Hepatocyte (in vitro differentiated cells): Measurements from ENCODE around the gene SLC52A1. TPM values are rescaled to one million over a fixed set of nuclear protein-coding genes. Genes with fewer than 3 reads are reported as not detected.
A peak's percentile ranks its signal among the peaks of the same experiment; 100 is the strongest.

ENCODE experiments used
- DNase-seq: peaks from one replicate; pipeline ENCODE4 v3.0.0-alpha.2; 2016; ENCODE audit warnings: low spot score
- H2AFZ ChIP-seq: fragments of 200-600 bp; sonication (generic); 2 replicates; pipeline ENCODE4 v1.6.0; 2016; ENCODE audit warnings: antibody characterized with exemption, mild to moderate bottlenecking
- H3K27ac ChIP-seq: fragments of 200-600 bp; sonication (generic); 2 replicates; pipeline ENCODE4 v1.5.1; 2016; ENCODE audit warnings: mild to moderate bottlenecking
- H3K27me3 ChIP-seq: fragments of 200-600 bp; sonication (generic); 2 replicates; pipeline ENCODE4 v1.6.1; 2016
- H3K36me3 ChIP-seq: fragments of 200-600 bp; sonication (generic); replicated peaks from 2 replicates; pipeline ENCODE4 v1.5.1; 2016; ENCODE audit warnings: low read depth; ENCODE audit not compliant: insufficient read depth
- H3K4me1 ChIP-seq: fragments of 200-600 bp; sonication (generic); 2 replicates; pipeline ENCODE4 v1.5.1; 2016; ENCODE audit warnings: mild to moderate bottlenecking, moderate library complexity; ENCODE audit not compliant: insufficient read depth
- H3K4me2 ChIP-seq: fragments of 200-600 bp; sonication (generic); 2 replicates; pipeline ENCODE4 v1.6.0; 2016
- H3K4me3 ChIP-seq: fragments of 200-600 bp; sonication (generic); 2 replicates; pipeline ENCODE4 v1.5.1; 2016; ENCODE audit warnings: mild to moderate bottlenecking
- H3K79me2 ChIP-seq: fragments of 200-600 bp; sonication (generic); 2 replicates; pipeline ENCODE4 v1.6.0; 2017; ENCODE audit warnings: mild to moderate bottlenecking
- H3K9me2 ChIP-seq: fragments of 200-600 bp; sonication (generic); replicated peaks from 2 replicates; pipeline ENCODE4 v1.6.0; 2017; ENCODE audit warnings: mild to moderate bottlenecking; ENCODE audit not compliant: insufficient read depth
- H3K9me3 ChIP-seq: fragments of 200-600 bp; sonication (generic); 2 replicates; pipeline ENCODE4 v1.5.1; 2016; ENCODE audit warnings: low read depth, mild to moderate bottlenecking
- H4K20me1 ChIP-seq: fragments of 200-600 bp; sonication (generic); 2 replicates; pipeline ENCODE4 v1.6.0; 2016; ENCODE audit warnings: mild to moderate bottlenecking; ENCODE audit not compliant: insufficient read depth, poor library complexity, severe bottlenecking
- EZH2 ChIP-seq: fragments of 200-600 bp; sonication (generic); IDR thresholded peaks from 2 replicates; pipeline ENCODE4 v1.6.1; 2016; ENCODE audit warnings: antibody characterized with exemption, mild to moderate bottlenecking, borderline replicate concordance
- EZH2phosphoT487 ChIP-seq: fragments of 200-600 bp; sonication (generic); IDR thresholded peaks from one replicate; pipeline ENCODE4 v1.6.1; 2018; ENCODE audit warnings: antibody characterized with exemption, mild to moderate bottlenecking, low read depth, moderate library complexity; ENCODE audit not compliant: unreplicated experiment, severe bottlenecking
- WGBS: methylation state at CpG from one replicate; pipeline ENCODE4 v1.1.6; 2016; ENCODE audit warnings: low lambda C conversion rate; ENCODE audit errors: missing lambda C conversion rate; 5-methylcytosine and 5-hydroxymethylcytosine counted together
- polyA plus RNA-seq: library from polyadenylated mRNA; unstranded; fragments of >200 nt; fragmentation: Nextera tagmentation; extraction: Ambion mirVana; gene quantifications from 2 replicates; pipeline ENCODE4 v1.2.1, GENCODE V29; 2016
- total RNA-seq: library from RNA; depleted of rRNA; stranded (reverse); fragments of >200 nt; gene quantifications from 2 replicates; pipeline ENCODE4 v1.2.3, GENCODE V29; 2014
- TF ChIP-seq, protein P1 (sequence below): fragments of 200-600 bp; sonication (generic); IDR thresholded peaks from 2 replicates; pipeline ENCODE4 v1.5.1; 2016; ENCODE audit warnings: antibody characterized with exemption, mild to moderate bottlenecking; ENCODE audit not compliant: poor library complexity

SLC52A1 gene
- total and polyA plus RNA-seq, 2 experiments from 2014 or later = 0.13 TPM; not detected in 1

DNA sequence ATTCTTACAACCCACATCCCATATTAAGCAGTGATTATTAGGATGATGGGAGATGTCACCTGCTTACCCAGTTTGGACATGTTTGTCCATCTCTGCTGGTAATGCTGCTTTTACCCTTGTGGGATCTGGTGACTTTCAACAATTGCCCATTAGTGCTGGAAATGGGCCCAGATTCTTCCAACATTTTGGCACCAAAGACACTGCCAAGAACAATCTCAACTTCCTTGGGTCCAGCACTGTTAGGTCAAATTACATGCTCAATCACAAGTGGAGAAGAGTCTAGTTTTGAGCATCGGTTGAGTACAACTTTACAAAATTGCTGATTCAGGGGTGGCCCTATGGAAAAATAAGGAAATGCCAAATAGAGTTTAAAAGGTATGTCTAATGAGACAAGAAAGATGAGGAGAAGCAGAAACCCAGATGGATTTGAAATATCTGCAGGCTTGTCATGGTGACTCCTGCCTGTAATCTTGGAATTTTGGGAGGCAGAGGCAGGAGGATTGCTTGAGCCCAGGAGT, 30.1 kb upstream of the SLC52A1 start:
- DNase-seq = no peak
- WGBS = 76% methylated on average over 1 of the region's 1 CpG
- H3K27ac ChIP-seq = no peak overlapping the region
- no peaks in the 10 kb centered on the region for H3K4me1 ChIP-seq
- H4K20me1 ChIP-seq = no peaks in the 10 kb centered on the region
- H3K36me3 ChIP-seq = no peaks in the 10 kb centered on the region
- no peaks in the 10 kb centered on the region for H3K9me3 ChIP-seq
- TF ChIP-seq, protein P1, sequence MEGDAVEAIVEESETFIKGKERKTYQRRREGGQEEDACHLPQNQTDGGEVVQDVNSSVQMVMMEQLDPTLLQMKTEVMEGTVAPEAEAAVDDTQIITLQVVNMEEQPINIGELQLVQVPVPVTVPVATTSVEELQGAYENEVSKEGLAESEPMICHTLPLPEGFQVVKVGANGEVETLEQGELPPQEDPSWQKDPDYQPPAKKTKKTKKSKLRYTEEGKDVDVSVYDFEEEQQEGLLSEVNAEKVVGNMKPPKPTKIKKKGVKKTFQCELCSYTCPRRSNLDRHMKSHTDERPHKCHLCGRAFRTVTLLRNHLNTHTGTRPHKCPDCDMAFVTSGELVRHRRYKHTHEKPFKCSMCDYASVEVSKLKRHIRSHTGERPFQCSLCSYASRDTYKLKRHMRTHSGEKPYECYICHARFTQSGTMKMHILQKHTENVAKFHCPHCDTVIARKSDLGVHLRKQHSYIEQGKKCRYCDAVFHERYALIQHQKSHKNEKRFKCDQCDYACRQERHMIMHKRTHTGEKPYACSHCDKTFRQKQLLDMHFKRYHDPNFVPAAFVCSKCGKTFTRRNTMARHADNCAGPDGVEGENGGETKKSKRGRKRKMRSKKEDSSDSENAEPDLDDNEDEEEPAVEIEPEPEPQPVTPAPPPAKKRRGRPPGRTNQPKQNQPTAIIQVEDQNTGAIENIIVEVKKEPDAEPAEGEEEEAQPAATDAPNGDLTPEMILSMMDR = no peak
- no peak for TF ChIP-seq EZH2
- no peak for TF ChIP-seq EZH2phosphoT487
- H3K4me3 ChIP-seq = no peak overlapping the region
- no peaks in the 10 kb centered on the region for H3K9me2 ChIP-seq
- no peaks in the 10 kb centered on the region for H3K79me2 ChIP-seq
- H3K27me3 ChIP-seq = no peaks in the 10 kb centered on the region
- no peak overlapping the region for H2AFZ ChIP-seq
- no peak overlapping the region for H3K4me2 ChIP-seq

DNA sequence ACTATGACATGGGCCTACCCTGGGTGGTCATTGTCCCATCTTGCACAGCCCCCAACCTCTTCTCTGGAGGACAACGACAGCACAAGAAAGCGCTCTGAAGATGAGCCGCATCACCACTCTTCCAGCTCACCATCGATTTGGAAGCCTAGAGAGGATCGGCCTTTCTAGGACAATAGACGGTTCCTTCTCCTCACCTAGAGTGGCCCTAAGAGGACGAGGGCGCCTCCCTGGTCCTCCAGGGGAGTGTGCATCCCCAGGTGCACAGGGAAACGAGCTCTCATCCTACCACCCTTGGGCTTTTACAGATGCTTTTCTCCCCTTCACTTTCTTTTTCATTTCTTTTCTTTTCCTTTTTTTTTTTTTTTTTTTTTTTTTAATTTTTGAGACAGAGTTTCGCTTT, 20.3 kb upstream of the SLC52A1 start:
- Histone ChIP-seq H3K27ac (no peak overlapping the region), H3K27me3 (no peaks in the 10 kb centered on the region), H4K20me1 (no peaks in the 10 kb centered on the region), H3K36me3 (no peaks in the 10 kb centered on the region), H3K9me3 (no peaks in the 10 kb centered on the region), H3K4me1 (no peaks in the 10 kb centered on the region), H3K9me2 (no peaks in the 10 kb centered on the region), H3K4me2 (no peak overlapping the region), H2AFZ (no peak overlapping the region), H3K79me2 (no peaks in the 10 kb centered on the region), H3K4me3 (no peak overlapping the region)
- 92% methylated on average over 9 of the region's 10 CpGs for whole genome bisulfite sequencing
- TF ChIP-seq EZH2 (no peak), EZH2phosphoT487 (no peak)
- TF ChIP-seq, protein P1 = no peak
- no peak for DNase-seq

DNA sequence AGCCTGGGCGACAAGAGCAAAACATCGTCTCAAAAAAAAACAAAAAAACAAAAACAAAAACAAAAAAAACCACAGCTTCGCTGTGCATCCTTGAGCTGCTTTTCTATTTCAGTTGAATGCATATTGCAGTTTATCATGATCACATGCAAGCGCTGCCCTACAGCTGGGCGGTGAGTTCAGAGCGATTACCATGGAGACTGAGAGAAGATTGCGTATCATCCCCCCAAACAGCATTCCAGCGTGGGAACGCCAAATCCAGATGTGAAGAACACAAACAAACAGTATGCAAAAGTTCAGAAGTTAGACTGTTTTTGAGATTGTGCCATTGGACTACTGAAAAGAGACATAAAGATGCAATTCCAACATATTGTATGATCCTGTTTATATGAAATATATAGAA, 15.1 kb upstream of the SLC52A1 start:
- Histone ChIP-seq H3K9me3 (no peaks in the 10 kb centered on the region), H3K79me2 (no peaks in the 10 kb centered on the region), H3K27me3 (no peaks in the 10 kb centered on the region), H2AFZ (no peak overlapping the region), H3K4me2 (peak overlapping the region; percentile 2), H3K9me2 (no peaks in the 10 kb centered on the region), H3K4me1 (peaks cover 9% of the 10 kb centered on the region), H4K20me1 (no peaks in the 10 kb centered on the region), H3K27ac (peak overlapping the region; percentile 65), H3K36me3 (no peaks in the 10 kb centered on the region), H3K4me3 (no peak overlapping the region)
- DNase-seq = peak; percentile 51
- WGBS = 54% methylated on average over 9 of the region's 9 CpGs
- TF ChIP-seq EZH2 (no peak), EZH2phosphoT487 (no peak)
- TF ChIP-seq, protein P1 = no peak
